Large intestine (tissue), 3 donors: ENCODE measurements around the gene FALEC. TPM values are rescaled to one million over a fixed set of nuclear protein-coding genes. Genes with fewer than 3 reads are reported as not detected.

ENCODE experiments used
- DNase-seq, 2 donors: peaks; one replicate each; pipeline versions ENCODE4 v3.0.0 to v3.0.0-alpha.2; 2013
- H3K27ac ChIP-seq: one replicate; pipeline ENCODE4 v1.5.1; 2013; ENCODE audit warnings: low read length
- H3K27me3 ChIP-seq: 2 replicates; pipeline ENCODE4 v1.6.1; 2013; ENCODE audit warnings: low read length; ENCODE audit not compliant: control insufficient read depth, insufficient read depth
- H3K36me3 ChIP-seq: 2 replicates; pipeline ENCODE4 v1.6.1; 2013; ENCODE audit warnings: low read length; ENCODE audit not compliant: control insufficient read depth, insufficient read depth
- H3K4me1 ChIP-seq: one replicate; pipeline ENCODE4 v1.6.1; 2013; ENCODE audit warnings: low read length; ENCODE audit not compliant: control insufficient read depth, insufficient read depth
- H3K4me3 ChIP-seq: one replicate; pipeline ENCODE4 v1.5.1; 2013; ENCODE audit warnings: low read length
- H3K9me3 ChIP-seq: one replicate; pipeline ENCODE4 v1.6.1; 2013; ENCODE audit warnings: mild to moderate bottlenecking, low read depth, low read length, moderate library complexity; ENCODE audit not compliant: control insufficient read depth
- WGBS: methylation state at CpG from one replicate; pipeline ENCODE4 v1.1.5; 2013; ENCODE audit warnings: low lambda C conversion rate; ENCODE audit not compliant: insufficient coverage; 5-methylcytosine and 5-hydroxymethylcytosine counted together
- polyA plus RNA-seq: library from polyadenylated mRNA; unstranded; fragments of 120-200 nt; gene quantifications from one replicate; pipeline ENCODE4 v1.2.1, GENCODE V29; 2013

The FALEC gene
- polyA plus RNA-seq, 1 donor, result 0.31 TPM

DNA sequence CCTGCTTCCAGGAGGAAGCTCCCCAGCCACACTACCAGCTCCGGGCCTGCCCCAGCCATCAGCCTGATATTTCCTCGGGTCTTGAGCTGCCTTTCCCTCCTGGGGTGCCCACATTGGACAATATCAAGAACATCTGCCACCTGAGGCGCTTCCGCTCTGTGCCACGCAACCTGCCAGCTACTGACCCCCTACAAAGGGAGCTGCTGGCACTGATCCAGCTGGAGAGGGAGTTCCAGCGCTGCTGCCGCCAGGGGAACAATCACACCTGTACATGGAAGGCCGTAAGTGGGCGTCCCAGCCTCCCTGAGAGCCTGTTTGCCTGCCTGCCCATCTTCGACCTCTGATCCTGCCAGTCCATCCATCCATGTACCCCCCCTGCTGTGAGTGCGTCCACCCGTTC is 4.0 kb upstream of the FALEC start:
- Histone ChIP-seq H3K27me3 (no peaks in the 10 kb centered on the region), H3K4me1 (peaks cover 10% of the 10 kb centered on the region), H3K27ac (no peak overlapping the region), H3K4me3 (no peak overlapping the region), H3K36me3 (peaks cover 16% of the 10 kb centered on the region), H3K9me3 (no peaks in the 10 kb centered on the region)
- DNase-seq, result no peak
- 90% methylated on average over 2 of the region's 12 CpGs for WGBS

GRCh38 chr1:150511985-150512660 is 3.4 kb upstream of the FALEC start:
- Histone ChIP-seq H3K27ac (no peak overlapping the region), H3K4me3 (no peak overlapping the region), H3K9me3 (no peaks in the 10 kb centered on the region), H3K4me1 (peaks cover 10% of the 10 kb centered on the region), H3K36me3 (peaks cover 11% of the 10 kb centered on the region), H3K27me3 (no peaks in the 10 kb centered on the region)
- DNase-seq, result no peak
- 83% methylated on average over 5 of the region's 17 CpGs for WGBS

- Histone ChIP-seq H3K9me3 (no peaks in the 10 kb centered on the region), H3K4me3 (no peak overlapping the region), H3K36me3 (peaks cover 8% of the 10 kb centered on the region), H3K27me3 (no peaks in the 10 kb centered on the region), H3K27ac (no peak overlapping the region), H3K4me1 (peaks cover 10% of the 10 kb centered on the region)
- WGBS, result no CpG with 5 or more reads among the region's 2 CpGs
- DNase-seq, result no peak
These were observed 2.7 kb upstream of the FALEC start for GRCh38 chr1:150512846-150513245.

DNA sequence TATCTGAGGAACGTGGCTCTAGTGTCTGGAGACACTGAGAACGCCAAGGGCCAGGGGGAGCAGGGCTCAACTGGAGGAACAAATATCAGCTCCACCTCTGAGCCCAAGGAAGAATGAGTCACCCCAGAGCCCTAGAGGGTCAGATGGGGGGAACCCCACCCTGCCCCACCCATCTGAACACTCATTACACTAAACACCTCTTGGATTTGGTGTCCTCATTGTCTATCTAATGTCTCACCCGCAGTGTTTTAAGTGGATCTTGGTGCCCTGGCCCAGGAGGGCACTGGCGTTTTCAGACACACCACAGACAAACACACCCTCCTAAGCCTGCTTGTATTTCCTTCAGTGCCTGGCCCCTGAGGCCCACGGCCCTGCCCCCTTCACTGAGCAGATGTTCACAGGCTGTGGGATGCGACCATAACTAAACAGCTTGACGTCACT is 2.2 kb upstream of the FALEC start:
- peaks cover 10% of the 10 kb centered on the region for H3K4me1 ChIP-seq
- DNase-seq, result no peak
- no peaks in the 10 kb centered on the region for H3K9me3 ChIP-seq
- H3K36me3 ChIP-seq, result peaks cover 8% of the 10 kb centered on the region
- H3K4me3 ChIP-seq, result no peak overlapping the region
- WGBS, result no CpG with 5 or more reads among the region's 7 CpGs
- H3K27ac ChIP-seq, result no peak overlapping the region
- H3K27me3 ChIP-seq, result no peaks in the 10 kb centered on the region

DNA sequence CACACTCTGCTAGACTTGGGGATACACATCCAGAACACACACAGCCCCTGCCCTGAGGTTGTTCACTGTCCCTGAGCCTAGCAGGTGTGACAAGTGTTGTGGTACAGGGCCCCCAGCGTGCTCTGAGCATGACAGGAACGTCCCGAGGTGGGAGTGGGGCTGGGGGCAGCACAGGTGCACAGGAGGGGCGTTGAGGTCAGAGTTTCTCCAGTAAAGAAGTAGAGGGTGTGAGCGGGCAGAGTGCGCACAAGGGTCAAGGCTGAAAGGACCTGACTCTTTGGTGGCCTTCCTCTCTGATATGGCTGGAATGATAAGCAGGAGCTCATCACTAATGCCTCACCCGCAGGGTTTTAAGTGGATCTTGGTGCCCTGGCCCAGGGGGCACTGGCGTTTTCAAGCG is 1.3 kb upstream of the FALEC start:
- no peak overlapping the region for H3K27ac ChIP-seq
- no CpG with 5 or more reads among the region's 9 CpGs for WGBS

GRCh38 chr1:150514913-150515327 is 632 bp upstream of the FALEC start:
- H3K36me3 ChIP-seq, result peaks cover 8% of the 10 kb centered on the region
- H3K27me3 ChIP-seq, result no peaks in the 10 kb centered on the region
- H3K4me1 ChIP-seq, result peaks cover 10% of the 10 kb centered on the region
- peak overlapping the region; percentile 19 for H3K27ac ChIP-seq
- no peak for DNase-seq
- no CpG with 5 or more reads among the region's 21 CpGs for WGBS
- H3K4me3 ChIP-seq, result peak overlapping the region; percentile 72
- no peaks in the 10 kb centered on the region for H3K9me3 ChIP-seq

More for the DNA sequence above, 1.3 kb upstream of the FALEC start:
- no peaks in the 10 kb centered on the region for H3K27me3 ChIP-seq
- H3K4me1 ChIP-seq, result peaks cover 10% of the 10 kb centered on the region
- no peak overlapping the region for H3K4me3 ChIP-seq
- no peaks in the 10 kb centered on the region for H3K9me3 ChIP-seq
- DNase-seq, result no peak
- peaks cover 8% of the 10 kb centered on the region for H3K36me3 ChIP-seq

DNA sequence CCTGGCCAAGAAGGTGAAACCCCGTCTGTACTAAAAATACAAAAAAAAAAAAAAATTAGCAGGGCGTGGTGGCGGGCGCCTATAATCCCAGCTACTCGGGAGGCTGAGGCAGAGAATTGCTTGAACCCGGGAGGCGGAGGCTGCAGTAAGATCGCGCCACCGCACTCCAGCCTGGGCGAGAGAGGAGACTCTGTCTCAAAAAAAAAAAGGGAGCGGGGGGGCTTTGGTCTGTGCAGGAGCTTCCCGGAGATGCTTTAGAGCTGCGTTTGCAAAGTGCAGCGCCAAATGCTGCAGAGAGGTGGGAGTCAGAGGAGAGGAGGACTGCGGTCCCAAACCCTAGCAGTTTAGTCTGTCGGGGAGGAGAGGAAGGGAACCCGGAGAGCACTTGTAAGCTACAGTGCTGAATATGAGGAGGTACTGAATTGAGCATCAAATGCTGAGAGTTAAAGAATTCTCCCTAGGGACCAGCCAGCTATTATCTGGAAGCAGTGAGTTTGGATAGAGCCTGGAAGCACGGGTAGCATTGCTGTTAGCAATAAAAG is 569 bp downstream of the FALEC start:
- DNase-seq, result no peak

DNA sequence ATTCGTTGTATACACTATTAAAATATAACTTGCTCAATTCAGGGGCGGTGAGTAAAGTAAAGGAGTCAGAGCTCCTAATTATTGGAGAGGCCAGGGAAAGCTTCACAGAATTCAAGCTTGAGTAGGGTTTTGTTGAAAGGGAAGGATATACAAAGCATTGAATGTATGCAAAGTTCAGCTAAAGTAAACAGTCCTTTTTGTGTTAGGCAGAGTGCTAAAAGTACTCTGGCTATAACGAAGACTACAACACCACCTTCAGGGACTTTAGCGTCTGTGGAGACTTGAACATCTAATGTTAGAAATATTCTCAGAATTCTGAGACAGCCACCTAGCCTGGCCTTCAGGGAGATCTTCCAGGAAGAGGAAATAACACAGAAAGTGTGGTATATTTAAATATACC is 1.1 kb downstream of the FALEC start:
- peaks cover 5% of the 10 kb centered on the region for H3K36me3 ChIP-seq
- peak in 1 of 2 donors; percentile 26 for DNase-seq
- H3K4me1 ChIP-seq, result peaks cover 10% of the 10 kb centered on the region
- peak overlapping the region; percentile 72 for H3K4me3 ChIP-seq
- no peaks in the 10 kb centered on the region for H3K27me3 ChIP-seq
- H3K27ac ChIP-seq, result no peak overlapping the region
- no CpG with 5 or more reads among the region's 4 CpGs for WGBS
- H3K9me3 ChIP-seq, result no peaks in the 10 kb centered on the region

More for the DNA sequence above, 569 bp downstream of the FALEC start:
- no CpG with 5 or more reads among the region's 19 CpGs for WGBS
- peak overlapping the region; percentile 72 for H3K4me3 ChIP-seq
- peaks cover 8% of the 10 kb centered on the region for H3K36me3 ChIP-seq
- no peaks in the 10 kb centered on the region for H3K27me3 ChIP-seq
- H3K27ac ChIP-seq, result no peak overlapping the region
- no peaks in the 10 kb centered on the region for H3K9me3 ChIP-seq
- H3K4me1 ChIP-seq, result peaks cover 10% of the 10 kb centered on the region

- H3K9me3 ChIP-seq, result no peaks in the 10 kb centered on the region
These were observed 5.8 kb downstream of the FALEC start for GRCh38 chr1:150521196-150521968.

GRCh38 chr1:150525348-150525747 is 9.8 kb downstream of the FALEC start:
- no CpG with 5 or more reads among the region's 3 CpGs for WGBS
- no peak for DNase-seq
- Histone ChIP-seq H3K27me3 (no peaks in the 10 kb centered on the region), H3K4me3 (no peak overlapping the region), H3K9me3 (no peaks in the 10 kb centered on the region), H3K27ac (no peak overlapping the region), H3K36me3 (no peaks in the 10 kb centered on the region), H3K4me1 (peaks cover 6% of the 10 kb centered on the region)

More at GRCh38 chr1:150521196-150521968, 5.8 kb downstream of the FALEC start:
- Histone ChIP-seq H3K36me3 (no peaks in the 10 kb centered on the region), H3K4me1 (peaks cover 2% of the 10 kb centered on the region), H3K4me3 (no peak overlapping the region), H3K27ac (no peak overlapping the region), H3K27me3 (no peaks in the 10 kb centered on the region)
- DNase-seq, result no peak
- WGBS, result 80% methylated on average over 1 of the region's 1 CpG
